Kidney (tissue), 14 donors: ENCODE measurements around the gene TMEM106A. TPM values are rescaled to one million over a fixed set of nuclear protein-coding genes. Genes with fewer than 3 reads are reported as not detected.

ENCODE experiments used
- DNase-seq, 5 donors: peaks; one replicate each; pipeline ENCODE4 v3.0.0-alpha.2; 2013 to 2020
- FAIRE-seq: peaks from 2 replicates; lab custom pipeline; 2012; peaks lifted over from hg19 to GRCh38; lab: Jason Lieb, UNC
- H3K27ac ChIP-seq, 2 donors: one replicate each; pipeline ENCODE4 v1.7.0; 2013; ENCODE audit warnings: low read depth in 2 of 2, low read length in 2 of 2, inconsistent platforms in 1 of 2
- H3K27me3 ChIP-seq: one replicate; pipeline ENCODE4 v1.7.1; 2013; ENCODE audit warnings: low read length, inconsistent platforms; ENCODE audit not compliant: control insufficient read depth, insufficient read depth
- H3K36me3 ChIP-seq, 3 donors: one replicate each; pipeline versions ENCODE4 v1.7.0 to v1.7.1; 2013; ENCODE audit warnings: low read length in 3 of 3, control low read depth in 1 of 3, inconsistent platforms in 1 of 3; ENCODE audit not compliant: insufficient read depth in 3 of 3, control insufficient read depth in 2 of 3
- H3K4me1 ChIP-seq, 3 donors: one replicate each; pipeline versions ENCODE4 v1.7.0 to v1.7.1; 2013; ENCODE audit warnings: low read length in 3 of 3, inconsistent platforms in 1 of 3, low read depth in 1 of 3; ENCODE audit not compliant: control insufficient read depth in 2 of 3, insufficient read depth in 2 of 3
- H3K4me3 ChIP-seq, 3 donors: one replicate each; pipeline versions ENCODE4 v1.7.0 to v1.8.1; 2013; ENCODE audit warnings: low read length in 3 of 3, control low read depth in 1 of 3, inconsistent platforms in 1 of 3
- H3K9ac ChIP-seq, 3 donors: one replicate each; pipeline versions ENCODE4 v1.7.0 to v1.7.1; 2013; ENCODE audit warnings: low read length in 3 of 3, control low read depth in 1 of 3, inconsistent platforms in 1 of 3
- H3K9me3 ChIP-seq, 3 donors: one replicate each; pipeline versions ENCODE4 v1.7.0 to v1.7.1; 2013; ENCODE audit warnings: low read length in 3 of 3, control low read depth in 1 of 3, inconsistent platforms in 1 of 3; ENCODE audit not compliant: control insufficient read depth in 2 of 3, insufficient read depth in 1 of 3
- intact Hi-C: fragments of 100-400 bp; cut with DNase I; formaldehyde crosslinking; loops from one replicate; pipeline ENCODE4 v1.11.1; 2022
- polyA plus RNA-seq: library from polyadenylated mRNA; stranded (reverse); fragments of 350-450 nt; fragmentation: Illumina TruSeq; extraction: RNeasy Lipid Tissue Mini Kit (QIAGEN cat#74804); gene quantifications from one replicate; pipeline ENCODE4 v1.2.3, GENCODE V29; 2014; ENCODE audit warnings: low read depth, low replicate concordance; ENCODE audit not compliant: insufficient read depth
- total RNA-seq: library from RNA; stranded (reverse); fragmentation: NEBNext Ultra II Directional; extraction: Animal tissue kit (Norgen Biotek cat#: 25700); gene quantifications from one replicate; pipeline ENCODE4 v1.2.1, GENCODE V29; 2021
- TF ChIP-seq, protein P1 (sequence below): IDR thresholded peaks from 3 replicates; pipeline ENCODE4 v1.5.1; 2012; ENCODE audit warnings: mild to moderate bottlenecking, moderate library complexity, borderline replicate concordance; ENCODE audit not compliant: insufficient read depth; ENCODE audit errors: extremely low read depth
- donor health status: control.
- donor health status: control.
- donor health status: control.
- donor health status: control.
- donor health status: control.
- donor health status: DM: yes; HTN: yes; CAD: no.
- donor health status: Normal renal cell carcinoma (clear cell type).

The TMEM106A gene
- total and polyA plus RNA-seq, 2 donors from 2014 or later: 15.7 to 18.1 TPM

GRCh38 chr17:43216762-43217613, 5.3 kb downstream of the TMEM106A start:
- Histone ChIP-seq H3K4me1 (peaks cover 0 to 42% (median 20%) of the 10 kb centered on the region in 3 donors), H3K9me3 (no peaks in the 10 kb centered on the region), H3K36me3 (peaks cover 2 to 24% (median 9%) of the 10 kb centered on the region in 3 donors), H3K9ac (peak overlapping the region in 1 of 3 donors; percentile 5), H3K27ac (peak overlapping the region; percentile 84 to 90), H3K27me3 (no peaks in the 10 kb centered on the region), H3K4me3 (no peak overlapping the region)
- DNase-seq (peak in 3 of 5 donors; percentile 26 to 62 (median 29)), FAIRE-seq (no peak)
- TF ChIP-seq, protein P1, sequence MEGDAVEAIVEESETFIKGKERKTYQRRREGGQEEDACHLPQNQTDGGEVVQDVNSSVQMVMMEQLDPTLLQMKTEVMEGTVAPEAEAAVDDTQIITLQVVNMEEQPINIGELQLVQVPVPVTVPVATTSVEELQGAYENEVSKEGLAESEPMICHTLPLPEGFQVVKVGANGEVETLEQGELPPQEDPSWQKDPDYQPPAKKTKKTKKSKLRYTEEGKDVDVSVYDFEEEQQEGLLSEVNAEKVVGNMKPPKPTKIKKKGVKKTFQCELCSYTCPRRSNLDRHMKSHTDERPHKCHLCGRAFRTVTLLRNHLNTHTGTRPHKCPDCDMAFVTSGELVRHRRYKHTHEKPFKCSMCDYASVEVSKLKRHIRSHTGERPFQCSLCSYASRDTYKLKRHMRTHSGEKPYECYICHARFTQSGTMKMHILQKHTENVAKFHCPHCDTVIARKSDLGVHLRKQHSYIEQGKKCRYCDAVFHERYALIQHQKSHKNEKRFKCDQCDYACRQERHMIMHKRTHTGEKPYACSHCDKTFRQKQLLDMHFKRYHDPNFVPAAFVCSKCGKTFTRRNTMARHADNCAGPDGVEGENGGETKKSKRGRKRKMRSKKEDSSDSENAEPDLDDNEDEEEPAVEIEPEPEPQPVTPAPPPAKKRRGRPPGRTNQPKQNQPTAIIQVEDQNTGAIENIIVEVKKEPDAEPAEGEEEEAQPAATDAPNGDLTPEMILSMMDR: peak; percentile 1
- intact Hi-C loops: no loop called here

DNA sequence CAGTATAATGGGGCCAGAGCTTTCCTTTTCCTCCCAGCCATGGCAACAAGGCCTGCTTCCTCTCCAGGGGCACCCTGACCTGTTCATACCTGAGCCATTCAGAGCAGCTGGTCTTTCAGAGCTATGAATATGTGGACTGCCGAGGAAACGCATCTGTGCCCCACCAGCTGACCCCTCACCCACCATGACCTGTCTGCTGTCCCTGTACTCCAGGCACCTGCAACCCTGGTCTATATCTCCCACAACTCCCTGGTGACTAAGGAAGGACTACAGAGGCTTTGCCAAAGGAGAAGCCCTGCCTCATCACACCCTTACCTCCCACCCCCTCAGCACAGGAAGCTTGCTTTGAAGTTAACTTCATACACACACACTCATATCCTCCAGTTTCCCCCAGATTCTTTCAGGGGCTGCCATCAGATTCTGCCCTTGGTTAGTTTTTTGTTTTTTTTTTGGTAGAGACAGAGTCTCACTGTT, 6.0 kb downstream of the TMEM106A start:
- H3K9me3 ChIP-seq: no peaks in the 10 kb centered on the region
- H3K4me1 ChIP-seq: peaks cover 0 to 42% (median 16%) of the 10 kb centered on the region in 3 donors
- peaks cover 2 to 27% (median 9%) of the 10 kb centered on the region in 3 donors for H3K36me3 ChIP-seq
- no peaks in the 10 kb centered on the region for H3K27me3 ChIP-seq
- DNase-seq (no peak), FAIRE-seq (no peak)
- no peak overlapping the region for H3K4me3 ChIP-seq
- peak overlapping the region; percentile 84 to 90 for H3K27ac ChIP-seq
- TF ChIP-seq, protein P1: no peak
- H3K9ac ChIP-seq: peak overlapping the region in 1 of 3 donors; percentile 5
- intact Hi-C loops: no loop called here

- Histone ChIP-seq H3K27me3 (no peaks in the 10 kb centered on the region), H3K36me3 (peaks cover 0 to 35% (median 9%) of the 10 kb centered on the region in 3 donors), H3K9me3 (no peaks in the 10 kb centered on the region), H3K27ac (peak overlapping the region in 1 of 2 donors; percentile 64), H3K4me3 (no peak overlapping the region), H3K4me1 (peaks cover 0 to 36% (median 14%) of the 10 kb centered on the region in 3 donors), H3K9ac (no peak overlapping the region)
- TF ChIP-seq, protein P1: no peak
- DNase-seq (no peak), FAIRE-seq (no peak)
- intact Hi-C loops: no loop called here
Measured at GRCh38 chr17:43219001-43219400, 7.3 kb downstream of the TMEM106A start.
